ENCODE data around the gene KIAA1755. TPM values are rescaled to one million over a fixed set of nuclear protein-coding genes. Genes with fewer than 3 reads are reported as not detected.
A peak's percentile ranks its signal among the peaks of the same experiment; 100 is the strongest.

KIAA1755 gene
- total and polyA plus RNA-seq, 2 experiments from 2014 or later: 4.0 to 5.1 TPM

- DNase-seq: no peak
- Histone ChIP-seq H3K9me3 (ENCODE audit: low read depth) (no peaks in the 10 kb centered on the region), H3K27ac (no peak overlapping the region), H2AFZ (no peak overlapping the region), H3K27me3 (replicated peaks; ENCODE audit: insufficient read depth) (no peaks in the 10 kb centered on the region), H3K4me2 (ENCODE audit: unreplicated experiment) (no peak overlapping the region), H3K4me3 (no peak overlapping the region), H3K79me2 (ENCODE audit: insufficient read depth) (no peaks in the 10 kb centered on the region), H3K36me3 (ENCODE audit: low read depth) (no peaks in the 10 kb centered on the region), H3F3A (ENCODE audit: insufficient read depth) (no peaks in the 10 kb centered on the region), H3K9me2 (ENCODE audit: insufficient read depth) (no peaks in the 10 kb centered on the region), H4K20me1 (ENCODE audit: insufficient read depth) (no peaks in the 10 kb centered on the region), H3K9ac (no peak overlapping the region), H3K4me1 (ENCODE audit: insufficient read depth) (peaks cover 8% of the 10 kb centered on the region)
- TF ChIP-seq EZH2phosphoT487 (IDR thresholded peaks at IDR 0.05; ENCODE audit: insufficient read depth, low read depth) (no peak), EZH2 (IDR thresholded peaks at IDR 0.05; ENCODE audit: insufficient read depth, poor library complexity, severe bottlenecking) (no peak)
- in situ Hi-C loops (cut with MboI): no loop called here
- whole genome bisulfite sequencing, 2 experiments (ENCODE audit: low coverage in 1 of 2, low lambda C conversion rate in 2 of 2, missing lambda C conversion rate in 2 of 2): 86 to 92% methylated on average over 11 of the region's 11 CpGs
Measured at GRCh38 chr20:38294076-38294591, 33.6 kb upstream of the KIAA1755 start.

GRCh38 chr20:38293491-38294065 lies 33.0 kb upstream of the KIAA1755 start:
- TF ChIP-seq EZH2 (IDR thresholded peaks at IDR 0.05; ENCODE audit: insufficient read depth, poor library complexity, severe bottlenecking) (no peak), EZH2phosphoT487 (IDR thresholded peaks at IDR 0.05; ENCODE audit: insufficient read depth, low read depth) (no peak)
- H3K9ac ChIP-seq: no peak overlapping the region
- no peaks in the 10 kb centered on the region for H3K9me3 ChIP-seq (ENCODE audit: low read depth)
- no peaks in the 10 kb centered on the region for H3K79me2 ChIP-seq (ENCODE audit: insufficient read depth)
- H3K27ac ChIP-seq: no peak overlapping the region
- no peaks in the 10 kb centered on the region for H3K9me2 ChIP-seq (ENCODE audit: insufficient read depth)
- no peak overlapping the region for H3K4me2 ChIP-seq (ENCODE audit: unreplicated experiment)
- no peak for DNase-seq
- no peak overlapping the region for H3K4me3 ChIP-seq
- H4K20me1 ChIP-seq (ENCODE audit: insufficient read depth): no peaks in the 10 kb centered on the region
- peaks cover 2% of the 10 kb centered on the region for H3K4me1 ChIP-seq (ENCODE audit: insufficient read depth)
- 61 to 66% methylated on average over 7 of the region's 7 CpGs for WGBS, 2 experiments (ENCODE audit: low coverage in 1 of 2, low lambda C conversion rate in 2 of 2, missing lambda C conversion rate in 2 of 2)
- H3K27me3 ChIP-seq (replicated peaks; ENCODE audit: insufficient read depth): no peaks in the 10 kb centered on the region
- H3F3A ChIP-seq (ENCODE audit: insufficient read depth): no peaks in the 10 kb centered on the region
- no peak overlapping the region for H2AFZ ChIP-seq
- in situ Hi-C loops (cut with MboI): no loop called here
- no peaks in the 10 kb centered on the region for H3K36me3 ChIP-seq (ENCODE audit: low read depth)

GRCh38 chr20:38291966-38292365 lies 31.4 kb upstream of the KIAA1755 start:
- H3K9ac ChIP-seq: no peak overlapping the region
- WGBS, 2 experiments (ENCODE audit: low coverage in 1 of 2, low lambda C conversion rate in 2 of 2, missing lambda C conversion rate in 2 of 2): 52 to 81% methylated on average over 3 of the region's 3 CpGs
- no peak overlapping the region for H3K27ac ChIP-seq
- H3K4me1 ChIP-seq (ENCODE audit: insufficient read depth): peaks cover 7% of the 10 kb centered on the region
- no peaks in the 10 kb centered on the region for H3K79me2 ChIP-seq (ENCODE audit: insufficient read depth)
- no peaks in the 10 kb centered on the region for H3K9me2 ChIP-seq (ENCODE audit: insufficient read depth)
- no peaks in the 10 kb centered on the region for H3K36me3 ChIP-seq (ENCODE audit: low read depth)
- TF ChIP-seq EZH2phosphoT487 (IDR thresholded peaks at IDR 0.05; ENCODE audit: insufficient read depth, low read depth) (no peak), EZH2 (IDR thresholded peaks at IDR 0.05; ENCODE audit: insufficient read depth, poor library complexity, severe bottlenecking) (no peak)
- H3K9me3 ChIP-seq (ENCODE audit: low read depth): no peaks in the 10 kb centered on the region
- no peak overlapping the region for H2AFZ ChIP-seq
- DNase-seq: no peak
- no peaks in the 10 kb centered on the region for H4K20me1 ChIP-seq (ENCODE audit: insufficient read depth)
- H3K4me2 ChIP-seq (ENCODE audit: unreplicated experiment): no peak overlapping the region
- no peak overlapping the region for H3K4me3 ChIP-seq
- H3F3A ChIP-seq (ENCODE audit: insufficient read depth): no peaks in the 10 kb centered on the region
- in situ Hi-C loops (cut with MboI): no loop called here
- no peaks in the 10 kb centered on the region for H3K27me3 ChIP-seq (replicated peaks; ENCODE audit: insufficient read depth)

GRCh38 chr20:38290829-38291814 lies 30.6 kb upstream of the KIAA1755 start:
- Histone ChIP-seq H2AFZ (no peak overlapping the region), H3K9me3 (ENCODE audit: low read depth) (no peaks in the 10 kb centered on the region), H3K27me3 (replicated peaks; ENCODE audit: insufficient read depth) (no peaks in the 10 kb centered on the region), H3K4me3 (no peak overlapping the region), H3K9me2 (ENCODE audit: insufficient read depth) (no peaks in the 10 kb centered on the region), H3K9ac (no peak overlapping the region), H3K79me2 (ENCODE audit: insufficient read depth) (no peaks in the 10 kb centered on the region), H4K20me1 (ENCODE audit: insufficient read depth) (no peaks in the 10 kb centered on the region), H3K4me2 (ENCODE audit: unreplicated experiment) (no peak overlapping the region), H3K27ac (no peak overlapping the region), H3K36me3 (ENCODE audit: low read depth) (no peaks in the 10 kb centered on the region), H3K4me1 (ENCODE audit: insufficient read depth) (peaks cover 13% of the 10 kb centered on the region), H3F3A (ENCODE audit: insufficient read depth) (no peaks in the 10 kb centered on the region)
- DNase-seq: peak; percentile 73
- WGBS, 2 experiments (ENCODE audit: low coverage in 1 of 2, low lambda C conversion rate in 2 of 2, missing lambda C conversion rate in 2 of 2): 51 to 53% methylated on average over 21 of the region's 21 CpGs
- in situ Hi-C loops (cut with MboI): no loop called here
- TF ChIP-seq EZH2 (IDR thresholded peaks at IDR 0.05; ENCODE audit: insufficient read depth, poor library complexity, severe bottlenecking) (no peak), EZH2phosphoT487 (IDR thresholded peaks at IDR 0.05; ENCODE audit: insufficient read depth, low read depth) (no peak)
